Left lung (tissue), 10 donors: ENCODE measurements around the gene HSF5. TPM values are rescaled to one million over a fixed set of nuclear protein-coding genes. Genes with fewer than 3 reads are reported as not detected.
"Not testable (repeated sequence)": the region's sequence is repeated elsewhere in the genome, so short reads cannot be mapped to it uniquely, and the experiment has no call there.

Experiments
- ATAC-seq: fragments of 200-7000 bp; cut with Tn5 transposase; one replicate; pipeline ENCODE4 v1.9.1; 2020; ENCODE audit warnings: moderate library complexity
- DNase-seq, 4 donors: peaks; one replicate each; pipeline ENCODE4 v3.0.0-alpha.2; 2013 to 2020
- H3K27ac ChIP-seq, 2 donors: fragments of 200-600 bp; sonication (generic) in 1 of 2; one replicate each; pipeline versions ENCODE4 v1.5.0 to v1.8.0; 2020 to 2021
- H3K27me3 ChIP-seq, 2 donors: fragments of 200-600 bp; sonication (generic) in 1 of 2; one replicate each; pipeline versions ENCODE4 v1.5.0 to v1.8.0; 2020 to 2021
- H3K36me3 ChIP-seq, 2 donors: fragments of 200-600 bp; sonication (generic) in 1 of 2; one replicate each; pipeline versions ENCODE4 v1.5.0 to v1.8.0; 2020 to 2021
- H3K4me1 ChIP-seq, 2 donors: fragments of 200-600 bp; one replicate each; pipeline ENCODE4 v1.8.0; 2021
- H3K4me3 ChIP-seq, 2 donors: fragments of 200-600 bp; sonication (generic) in 1 of 2; one replicate each; pipeline versions ENCODE4 v1.5.0 to v1.8.0; 2020 to 2021; ENCODE audit warnings: mild to moderate bottlenecking in 1 of 2
- H3K9me3 ChIP-seq, 2 donors: fragments of 200-600 bp; sonication (generic) in 1 of 2; one replicate each; pipeline versions ENCODE4 v1.5.0 to v1.8.0; 2020 to 2021
- intact Hi-C, 2 donors: fragments of 100-400 bp; cut with DNase I; formaldehyde crosslinking; loops; one replicate each; pipeline versions ENCODE4 v1.11.2 to v1.14.2; 2022
- polyA plus RNA-seq, 6 donors: library from polyadenylated mRNA; unstranded; fragments of 120-200 nt; gene quantifications; one replicate each; pipeline ENCODE4 v1.2.1, GENCODE V29; 2013; ENCODE audit not compliant: insufficient read length in 6 of 6
- total RNA-seq, 2 donors: library from RNA; stranded (reverse); fragmentation: NEBNext Ultra II Directional; extraction: Animal tissue kit (Norgen Biotek cat#: 25700); gene quantifications; one replicate each; pipeline ENCODE4 v1.2.1, GENCODE V29; 2021
- TF ChIP-seq, protein P1 (sequence below), 2 donors: fragments of 200-600 bp; sonication (generic) in 1 of 2; IDR thresholded peaks; one replicate each; pipeline versions ENCODE4 v1.5.0 to v1.8.0; 2021; ENCODE audit warnings: antibody characterized with exemption in 2 of 2
- donor health status: DM: no; HTN: yes; CAD: no.
- donor health status: DM: no; HTN: no; CAD: no.

HSF5 gene
- total and polyA plus RNA-seq, 8 donors, result 0.08 to 0.15 (median 0.12) TPM

DNA sequence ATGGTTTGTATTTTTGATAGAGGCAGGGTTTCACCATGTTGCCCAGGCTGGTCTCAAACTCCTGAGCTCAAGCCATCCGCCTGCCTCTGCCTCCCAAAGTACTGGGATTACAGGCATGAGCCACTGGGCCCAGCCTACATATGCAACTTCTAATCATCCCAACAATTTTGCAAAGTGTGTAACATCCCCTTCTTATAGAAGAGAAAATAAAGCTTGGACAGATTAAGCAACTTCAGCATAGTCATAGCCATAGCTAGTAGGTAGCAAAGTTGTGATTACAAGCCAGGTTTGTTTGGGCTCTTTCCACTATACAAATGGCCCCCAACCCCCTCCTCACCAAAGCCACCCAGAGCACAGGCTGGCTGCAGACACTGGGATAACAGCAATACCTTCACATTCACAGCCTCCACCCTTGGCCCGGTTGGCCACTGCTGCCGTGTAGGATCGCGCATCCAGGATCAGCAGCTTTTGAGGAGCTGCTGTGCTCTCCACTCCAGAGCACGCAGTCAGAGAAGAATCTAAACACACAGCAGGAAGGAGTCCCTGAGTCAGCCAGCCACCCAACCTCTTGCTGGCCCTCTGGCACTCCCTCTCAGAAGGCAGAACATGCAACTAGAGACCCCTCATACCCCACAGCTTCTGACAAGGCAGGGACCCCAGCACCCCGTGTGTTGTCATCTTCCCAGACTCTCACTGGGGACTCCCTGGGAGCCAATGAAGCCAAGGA lies 18.3 kb upstream of the HSF5 start:
- H3K9me3 ChIP-seq, result no peaks in the 10 kb centered on the region
- H3K4me3 ChIP-seq, result no peak overlapping the region
- ATAC-seq (no peak), DNase-seq (no peak)
- peaks cover 0 to 40% of the 10 kb centered on the region in 2 donors for H3K4me1 ChIP-seq
- peaks cover 0 to 100% of the 10 kb centered on the region in 2 donors for H3K36me3 ChIP-seq
- TF ChIP-seq, protein P1, sequence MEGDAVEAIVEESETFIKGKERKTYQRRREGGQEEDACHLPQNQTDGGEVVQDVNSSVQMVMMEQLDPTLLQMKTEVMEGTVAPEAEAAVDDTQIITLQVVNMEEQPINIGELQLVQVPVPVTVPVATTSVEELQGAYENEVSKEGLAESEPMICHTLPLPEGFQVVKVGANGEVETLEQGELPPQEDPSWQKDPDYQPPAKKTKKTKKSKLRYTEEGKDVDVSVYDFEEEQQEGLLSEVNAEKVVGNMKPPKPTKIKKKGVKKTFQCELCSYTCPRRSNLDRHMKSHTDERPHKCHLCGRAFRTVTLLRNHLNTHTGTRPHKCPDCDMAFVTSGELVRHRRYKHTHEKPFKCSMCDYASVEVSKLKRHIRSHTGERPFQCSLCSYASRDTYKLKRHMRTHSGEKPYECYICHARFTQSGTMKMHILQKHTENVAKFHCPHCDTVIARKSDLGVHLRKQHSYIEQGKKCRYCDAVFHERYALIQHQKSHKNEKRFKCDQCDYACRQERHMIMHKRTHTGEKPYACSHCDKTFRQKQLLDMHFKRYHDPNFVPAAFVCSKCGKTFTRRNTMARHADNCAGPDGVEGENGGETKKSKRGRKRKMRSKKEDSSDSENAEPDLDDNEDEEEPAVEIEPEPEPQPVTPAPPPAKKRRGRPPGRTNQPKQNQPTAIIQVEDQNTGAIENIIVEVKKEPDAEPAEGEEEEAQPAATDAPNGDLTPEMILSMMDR (IDR thresholded peaks at IDR 0.05), result no peak
- H3K27ac ChIP-seq, result peak overlapping the region in 1 of 2 donors; percentile 71
- intact Hi-C loops, result no loop called here
- H3K27me3 ChIP-seq, result no peaks in the 10 kb centered on the region

DNA sequence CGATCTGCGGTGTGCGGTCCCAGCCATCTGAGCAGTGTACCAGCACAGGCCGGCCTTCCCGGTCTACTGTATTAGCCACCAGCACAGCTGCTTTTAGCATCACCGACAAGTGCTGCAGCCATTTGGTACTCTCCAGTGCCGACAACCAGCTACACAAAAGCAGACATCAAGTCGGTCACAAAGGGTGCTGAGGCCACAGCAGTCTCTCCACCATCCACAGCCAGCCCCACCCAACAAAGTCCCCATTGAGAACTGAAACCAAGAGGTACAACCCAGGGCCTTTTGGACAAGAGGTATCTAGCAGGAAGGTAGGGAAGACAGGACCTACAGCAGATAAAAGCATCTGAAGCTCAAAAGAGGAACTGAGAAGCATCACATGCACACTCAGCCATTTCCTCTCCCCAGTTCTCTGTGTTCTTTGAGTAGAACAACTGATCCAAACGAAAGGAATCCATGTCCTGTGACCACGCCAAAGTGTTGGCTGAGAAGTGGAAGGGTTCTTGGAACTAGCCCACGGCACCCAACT lies 16.7 kb upstream of the HSF5 start:
- no peak for DNase-seq
- H3K4me3 ChIP-seq, result no peak overlapping the region
- intact Hi-C loops, result no loop called here
- H3K9me3 ChIP-seq, result no peaks in the 10 kb centered on the region
- H3K4me1 ChIP-seq, result peaks cover 0 to 40% of the 10 kb centered on the region in 2 donors
- H3K27me3 ChIP-seq, result no peaks in the 10 kb centered on the region
- ATAC-seq, result peak; percentile 58
- peaks cover 0 to 100% of the 10 kb centered on the region in 2 donors for H3K36me3 ChIP-seq
- TF ChIP-seq, protein P1 (IDR thresholded peaks at IDR 0.05), result no peak
- peak overlapping the region in 1 of 2 donors; percentile 81 for H3K27ac ChIP-seq

DNA sequence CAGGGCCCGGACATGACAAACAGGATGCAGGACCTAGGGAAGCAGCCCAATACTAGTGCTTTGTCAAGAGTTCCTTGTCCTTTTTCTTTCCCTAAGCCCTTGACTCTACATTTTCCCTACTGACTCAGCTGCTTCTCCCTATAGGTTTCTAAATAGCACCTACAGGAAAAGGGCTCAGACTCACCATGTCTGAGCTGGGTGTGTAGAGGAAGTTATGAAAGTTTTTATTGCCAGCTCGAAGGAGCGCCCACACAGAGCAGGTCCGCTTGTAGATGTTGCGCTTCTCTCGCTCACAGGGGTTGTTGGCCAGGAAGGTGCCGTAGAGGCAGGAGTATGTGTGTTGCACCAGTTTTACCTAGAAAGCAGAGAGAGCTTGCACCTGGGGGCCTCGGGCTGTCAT lies 15.7 kb upstream of the HSF5 start:
- Histone ChIP-seq H3K4me3 (no peak overlapping the region), H3K27me3 (no peaks in the 10 kb centered on the region), H3K4me1 (peaks cover 0 to 40% of the 10 kb centered on the region in 2 donors), H3K27ac (peak overlapping the region in 1 of 2 donors; percentile 81), H3K36me3 (peaks cover 0 to 99% of the 10 kb centered on the region in 2 donors), H3K9me3 (no peaks in the 10 kb centered on the region)
- intact Hi-C loops, result no loop called here
- ATAC-seq (peak; percentile 35), DNase-seq (no peak)
- TF ChIP-seq, protein P1 (IDR thresholded peaks at IDR 0.05), result no peak

DNA sequence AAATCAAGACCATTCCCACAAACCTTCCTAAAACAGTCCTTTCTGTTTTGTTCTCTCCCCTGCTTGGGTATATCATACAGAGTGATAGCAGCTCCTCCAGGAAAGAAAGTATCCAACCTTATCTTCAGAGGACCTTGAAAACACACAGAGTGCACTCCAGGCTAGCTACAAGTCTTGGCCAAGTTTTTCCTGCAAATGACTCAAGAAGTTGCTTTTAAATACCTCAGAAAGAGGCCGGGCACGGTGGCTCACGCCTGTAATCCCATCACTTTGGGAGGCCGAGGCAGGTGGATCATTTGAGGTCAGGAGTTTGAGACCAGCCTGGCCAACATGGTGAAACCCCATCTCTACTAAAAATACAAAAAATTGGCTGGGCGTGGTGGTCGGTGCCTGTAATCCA lies 14.9 kb upstream of the HSF5 start:
- H3K9me3 ChIP-seq, DNase-seq, ATAC-seq, H3K4me3 ChIP-seq, intact Hi-C loops, H3K27me3 ChIP-seq: not testable (repeated sequence)
- Histone ChIP-seq H3K27ac (peak overlapping the region in 1 of 2 donors; percentile 81), H3K36me3 (peaks cover 0 to 96% of the 10 kb centered on the region in 2 donors), H3K4me1 (peaks cover 0 to 40% of the 10 kb centered on the region in 2 donors)

DNA sequence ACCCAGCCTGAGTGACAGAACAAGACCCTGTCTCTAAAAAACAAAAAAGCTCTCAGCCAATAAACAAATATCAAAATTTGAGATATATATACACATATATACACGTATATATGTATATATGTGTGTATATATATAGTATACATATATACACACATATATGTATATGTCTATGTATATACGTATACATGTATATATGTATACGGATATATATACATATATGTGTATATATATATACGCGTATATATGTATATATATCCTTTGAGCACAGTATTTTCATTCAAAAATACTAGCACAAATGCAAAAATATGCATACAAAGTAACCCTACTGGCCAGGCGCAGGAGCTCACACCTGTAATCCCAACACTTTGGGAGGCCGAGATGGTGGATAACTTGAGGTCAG lies 13.2 kb upstream of the HSF5 start:
- peaks cover 0 to 92% of the 10 kb centered on the region in 2 donors for H3K36me3 ChIP-seq
- intact Hi-C loops, result no loop called here
- no peak for DNase-seq
- H3K9me3 ChIP-seq, result no peaks in the 10 kb centered on the region
- no peak overlapping the region for H3K4me3 ChIP-seq
- no peaks in the 10 kb centered on the region for H3K27me3 ChIP-seq
- ATAC-seq, result no peak
- TF ChIP-seq, protein P1 (IDR thresholded peaks at IDR 0.05), result no peak
- H3K27ac ChIP-seq, result no peak overlapping the region
- H3K4me1 ChIP-seq, result peaks cover 0 to 30% of the 10 kb centered on the region in 2 donors
